ENCODE measurements around the gene MEN1. TPM values are rescaled to one million over a fixed set of nuclear protein-coding genes. Genes with fewer than 3 reads are reported as not detected.

Gene MEN1
- total RNA-seq, 6 donors from 2014 or later: 15.4 to 47.1 (median 24.4) TPM

GRCh38 chr11:64843686-64844329, 33.5 kb upstream of the MEN1 start:
- Histone ChIP-seq H3K36me3 (peaks cover 0 to 11% (median 6%) of the 10 kb centered on the region in 4 donors), H3K27ac (peak overlapping the region; percentile 77 to 88 (median 79)), H3K4me1 (peaks cover 28 to 54% (median 40%) of the 10 kb centered on the region in 4 donors), H3K4me3 (peak overlapping the region; percentile 46 to 66 (median 58)), H3K27me3 (no peaks in the 10 kb centered on the region), H3K9me3 (no peaks in the 10 kb centered on the region)
- ATAC-seq (ENCODE audit: low FRiP score in 2 of 2): no peak
- WGBS, 2 donors: 40 to 48% methylated on average over 24 to 27 of the region's 27 CpGs
- TF ChIP-seq CTCF (IDR thresholded peaks at IDR 0.05) (no peak), EP300 (IDR thresholded peaks at IDR 0.05) (no peak), POLR2A (IDR thresholded peaks at IDR 0.05) (no peak), POLR2AphosphoS5 (IDR thresholded peaks at IDR 0.05) (no peak)
- peak in 1 of 2 donors; percentile 87 for DNase-seq

GRCh38 chr11:64842851-64843685, 32.7 kb upstream of the MEN1 start:
- H3K4me1 ChIP-seq: peaks cover 21 to 47% (median 33%) of the 10 kb centered on the region in 4 donors
- 57 to 81% methylated on average over 4 to 18 of the region's 19 CpGs for WGBS, 2 donors
- H3K27ac ChIP-seq: peak overlapping the region; percentile 77 to 88 (median 79)
- peak overlapping the region in 3 of 4 donors; percentile 57 to 66 (median 59) for H3K4me3 ChIP-seq
- H3K27me3 ChIP-seq: no peaks in the 10 kb centered on the region
- no peaks in the 10 kb centered on the region for H3K9me3 ChIP-seq
- DNase-seq (peak; percentile 64 to 77), ATAC-seq (ENCODE audit: low FRiP score in 2 of 2) (peak in 1 of 2 donors; percentile 2)
- TF ChIP-seq EP300 (IDR thresholded peaks at IDR 0.05) (no peak), POLR2A (IDR thresholded peaks at IDR 0.05) (peak in 1 of 4 donors; percentile 34), POLR2AphosphoS5 (IDR thresholded peaks at IDR 0.05) (no peak), CTCF (IDR thresholded peaks at IDR 0.05) (no peak)
- peaks cover 0 to 18% (median 12%) of the 10 kb centered on the region in 4 donors for H3K36me3 ChIP-seq

- no peak for ATAC-seq (ENCODE audit: low FRiP score in 2 of 2)
- WGBS, 2 donors: 72 to 81% methylated on average over 3 to 5 of the region's 6 CpGs
- peak overlapping the region; percentile 77 to 88 (median 79) for H3K27ac ChIP-seq
- DNase-seq: no peak
- H3K4me3 ChIP-seq: peak overlapping the region in 1 of 4 donors; percentile 66
- H3K27me3 ChIP-seq: no peaks in the 10 kb centered on the region
- no peak for TF ChIP-seq POLR2AphosphoS5 (IDR thresholded peaks at IDR 0.05)
- TF ChIP-seq POLR2A (IDR thresholded peaks at IDR 0.05): no peak
- no peak for TF ChIP-seq CTCF (IDR thresholded peaks at IDR 0.05)
- no peak for TF ChIP-seq EP300 (IDR thresholded peaks at IDR 0.05)
- H3K9me3 ChIP-seq: no peaks in the 10 kb centered on the region
- peaks cover 14 to 41% (median 27%) of the 10 kb centered on the region in 4 donors for H3K4me1 ChIP-seq
- H3K36me3 ChIP-seq: peaks cover 0 to 22% (median 16%) of the 10 kb centered on the region in 4 donors
These were observed 32.0 kb upstream of the MEN1 start for GRCh38 chr11:64842366-64842759.

- no peak for TF ChIP-seq POLR2A (IDR thresholded peaks at IDR 0.05)
- no peak for TF ChIP-seq EP300 (IDR thresholded peaks at IDR 0.05)
- TF ChIP-seq POLR2AphosphoS5 (IDR thresholded peaks at IDR 0.05): no peak
- no peak for TF ChIP-seq CTCF (IDR thresholded peaks at IDR 0.05)
- Histone ChIP-seq H3K36me3 (peaks cover 0 to 22% (median 16%) of the 10 kb centered on the region in 4 donors), H3K4me3 (no peak overlapping the region), H3K9me3 (no peaks in the 10 kb centered on the region), H3K4me1 (peaks cover 8 to 35% (median 23%) of the 10 kb centered on the region in 4 donors), H3K27me3 (no peaks in the 10 kb centered on the region), H3K27ac (peak overlapping the region; percentile 77 to 88 (median 79))
- WGBS, 2 donors: 87% methylated on average over 8 to 14 of the region's 15 CpGs
- no peak for ATAC-seq (ENCODE audit: low FRiP score in 2 of 2)
- DNase-seq: peak in 1 of 2 donors; percentile 51
These were observed 31.4 kb upstream of the MEN1 start for GRCh38 chr11:64841592-64842365.

Measured in upper lobe of left lung (tissue), 6 donors.